Lower leg skin (tissue), 3 donors: Measurements from ENCODE around the gene SCAPER.

ENCODE experiments used
- POLR2A ChIP-seq, 2 donors: fragments of 450-650 bp; IDR thresholded peaks; one replicate each; pipeline ENCODE4 v1.6.1; 2016 to 2017; ENCODE audit warnings: antibody characterized with exemption in 2 of 2, mild to moderate bottlenecking in 1 of 2, moderate library complexity in 1 of 2
- TF ChIP-seq, protein P1 (sequence below), 3 donors: fragments of 450-650 bp; IDR thresholded peaks; one replicate each; pipeline ENCODE4 v1.5.1; 2016; ENCODE audit warnings: antibody characterized with exemption in 3 of 3, mild to moderate bottlenecking in 3 of 3, moderate library complexity in 2 of 3

DNA sequence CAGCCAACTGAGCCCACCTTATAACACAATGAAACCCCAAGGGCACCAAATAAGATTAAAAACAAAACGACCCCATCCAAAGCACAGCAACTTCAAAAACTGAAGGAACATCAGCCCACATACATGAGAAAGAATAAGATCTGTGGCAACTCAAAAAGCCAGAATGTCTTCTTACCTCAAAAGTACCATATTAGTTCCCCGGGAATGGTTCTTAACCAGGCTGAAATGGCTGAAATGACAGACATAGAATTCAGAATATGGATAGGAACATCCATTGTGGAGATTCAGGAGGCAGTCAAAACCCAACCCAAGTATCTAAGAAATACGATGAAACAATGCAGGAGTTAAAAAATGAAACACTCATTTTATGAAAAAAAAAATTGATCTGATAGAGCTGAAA is 222.3 kb downstream of the SCAPER start:
- TF ChIP-seq, protein P1, sequence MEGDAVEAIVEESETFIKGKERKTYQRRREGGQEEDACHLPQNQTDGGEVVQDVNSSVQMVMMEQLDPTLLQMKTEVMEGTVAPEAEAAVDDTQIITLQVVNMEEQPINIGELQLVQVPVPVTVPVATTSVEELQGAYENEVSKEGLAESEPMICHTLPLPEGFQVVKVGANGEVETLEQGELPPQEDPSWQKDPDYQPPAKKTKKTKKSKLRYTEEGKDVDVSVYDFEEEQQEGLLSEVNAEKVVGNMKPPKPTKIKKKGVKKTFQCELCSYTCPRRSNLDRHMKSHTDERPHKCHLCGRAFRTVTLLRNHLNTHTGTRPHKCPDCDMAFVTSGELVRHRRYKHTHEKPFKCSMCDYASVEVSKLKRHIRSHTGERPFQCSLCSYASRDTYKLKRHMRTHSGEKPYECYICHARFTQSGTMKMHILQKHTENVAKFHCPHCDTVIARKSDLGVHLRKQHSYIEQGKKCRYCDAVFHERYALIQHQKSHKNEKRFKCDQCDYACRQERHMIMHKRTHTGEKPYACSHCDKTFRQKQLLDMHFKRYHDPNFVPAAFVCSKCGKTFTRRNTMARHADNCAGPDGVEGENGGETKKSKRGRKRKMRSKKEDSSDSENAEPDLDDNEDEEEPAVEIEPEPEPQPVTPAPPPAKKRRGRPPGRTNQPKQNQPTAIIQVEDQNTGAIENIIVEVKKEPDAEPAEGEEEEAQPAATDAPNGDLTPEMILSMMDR (IDR thresholded peaks at IDR 0.05) = no peak
- no peak for TF ChIP-seq POLR2A (IDR thresholded peaks at IDR 0.05)
